LNCAP (cell line): ENCODE results near the gene PCDH17.

Source experiments
- CTCF ChIP-seq: fragments of 450-650 bp; IDR thresholded peaks from 2 replicates; pipeline ENCODE4 v1.5.1; 2017; ENCODE audit warnings: mild to moderate bottlenecking

PCDH17 gene

GRCh38 chr13:57633141-57633949 lies 1.8 kb downstream of the PCDH17 start:
- TF ChIP-seq CTCF = no peak

GRCh38 chr13:57633950-57634838 lies 2.6 kb downstream of the PCDH17 start:
- no peak for TF ChIP-seq CTCF

GRCh38 chr13:57634839-57635165 lies 3.3 kb downstream of the PCDH17 start:
- no peak for TF ChIP-seq CTCF

- no peak for TF ChIP-seq CTCF
Measured at GRCh38 chr13:57635541-57636085, 4.1 kb downstream of the PCDH17 start.

- no peak for TF ChIP-seq CTCF
Measured at GRCh38 chr13:57636816-57637215, 5.3 kb downstream of the PCDH17 start.

GRCh38 chr13:57637515-57637914 lies 6.0 kb downstream of the PCDH17 start:
- TF ChIP-seq CTCF = no peak

- no peak for TF ChIP-seq CTCF
Measured at GRCh38 chr13:57638186-57638890, 6.8 kb downstream of the PCDH17 start.
